ENCODE measurements around the gene CTRB1. TPM values are rescaled to one million over a fixed set of nuclear protein-coding genes. Genes with fewer than 3 reads are reported as not detected.

CTRB1 gene
- total and polyA plus RNA-seq, 2 of the 13 experiments (the other 11 are each of a cell fraction or from before 2014, with no cell fraction given), result not detected

- TF ChIP-seq ATF7 (IDR thresholded peaks at IDR 0.05) (no peak), ATF7 (CRISPR knock-in tag; IDR thresholded peaks at IDR 0.05) (0 out of 2 replicates have a peak, but pooled peaks have one; percentile 17), PAXIP1 (CRISPR knock-in tag; conservative IDR thresholded peaks at IDR 0.05) (peak; percentile 89), TFDP1 (CRISPR knock-in tag; IDR thresholded peaks at IDR 0.05; ENCODE audit: borderline replicate concordance) (0 out of 2 replicates have a peak, but pooled peaks have one; percentile 25), RBFOX2 (IDR thresholded peaks at IDR 0.05; ENCODE audit: low read depth, low read length) (peak; percentile 83), KAT7 (CRISPR knock-in tag; IDR thresholded peaks at IDR 0.05; ENCODE audit: borderline replicate concordance) (no peak), NFKBIZ (CRISPR knock-in tag; IDR thresholded peaks at IDR 0.05) (no peak), SMARCE1 (IDR thresholded peaks at IDR 0.05; ENCODE audit: borderline replicate concordance) (no peak), ZNF451 (CRISPR knock-in tag; IDR thresholded peaks at IDR 0.05) (0 out of 2 replicates have a peak, but pooled peaks have one; percentile 41), KLF9 (CRISPR knock-in tag; IDR thresholded peaks at IDR 0.05; ENCODE audit: low read depth) (no peak), ZNF883 (CRISPR knock-in tag; IDR thresholded peaks at IDR 0.05; ENCODE audit: not compliant biosample characterization) (no peak), ZNF687 (CRISPR knock-in tag; IDR thresholded peaks at IDR 0.05) (peak; percentile 90), IRF9 (CRISPR knock-in tag; IDR thresholded peaks at IDR 0.05; ENCODE audit: borderline replicate concordance) (no peak)
Measured at GRCh38 chr16:75238132-75238852, 19.5 kb downstream of the CTRB1 start (continued).
